ENCODE data around the gene COL25A1.
"Not testable (repeated sequence)": the region's sequence is repeated elsewhere in the genome, so short reads cannot be mapped to it uniquely, and the experiment has no call there.

Gene COL25A1

GRCh38 chr4:109119852-109120251, 182.6 kb downstream of the COL25A1 start:
- DNase-seq: no peak

DNA sequence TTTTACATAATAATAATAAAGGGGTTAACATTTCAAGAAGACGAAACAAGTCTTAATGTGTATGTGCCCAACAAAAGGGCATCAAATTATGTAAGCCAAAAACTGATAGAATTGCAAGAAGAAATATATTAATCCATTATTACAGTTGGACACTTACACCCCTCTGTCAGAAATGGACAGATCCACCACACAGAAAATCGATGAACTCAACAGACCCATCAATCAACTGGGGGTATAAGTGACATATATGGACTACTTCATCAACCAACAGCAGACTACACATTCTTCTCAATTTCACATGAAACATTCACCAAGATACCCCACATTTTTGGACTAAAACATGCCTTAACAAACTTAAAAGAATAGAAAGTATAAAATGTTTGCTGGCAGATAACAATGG, 183.8 kb downstream of the COL25A1 start:
- DNase-seq: no peak

- DNase-seq: no peak
Observed at GRCh38 chr4:109114501-109114900, 188.0 kb downstream of the COL25A1 start.

DNA sequence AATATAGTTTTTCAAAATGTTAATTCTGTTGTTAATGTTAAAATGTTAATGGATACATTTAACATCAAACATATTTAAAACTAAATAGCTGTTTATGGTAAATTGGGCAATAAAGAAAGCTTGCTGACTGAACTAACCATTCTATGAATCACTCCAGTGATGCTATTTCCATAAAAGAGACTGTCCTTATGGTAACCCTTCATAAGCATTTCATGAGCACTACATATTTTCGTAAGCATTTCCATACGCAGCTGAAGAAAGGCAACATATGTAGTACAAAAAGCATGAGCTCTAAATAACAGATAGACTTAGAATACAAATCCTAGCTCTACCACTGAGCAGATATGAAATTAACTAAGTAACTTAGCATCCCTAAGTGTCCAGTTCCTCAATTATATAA, 188.9 kb downstream of the COL25A1 start:
- no peak for DNase-seq

- DNase-seq: no peak
Observed at GRCh38 chr4:109111031-109111430, 191.4 kb downstream of the COL25A1 start.

DNA sequence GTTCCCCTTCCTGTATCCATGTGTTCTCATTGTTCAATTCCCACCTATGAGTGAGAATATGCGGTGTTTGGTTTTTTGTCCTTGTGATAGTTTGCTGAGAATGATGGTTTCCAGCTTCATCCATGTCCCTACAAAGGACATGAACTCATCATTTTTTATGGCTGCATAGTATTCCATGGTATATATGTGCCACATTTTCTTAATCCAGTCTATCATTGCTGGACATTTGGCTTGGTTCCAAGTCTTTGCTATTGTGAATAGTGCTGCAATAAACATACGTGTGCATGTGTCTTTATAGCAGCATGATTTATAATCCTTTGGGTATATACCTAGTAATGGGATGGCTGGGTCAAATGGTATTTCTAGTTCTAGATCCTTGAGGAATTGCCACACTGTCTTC, 194.2 kb downstream of the COL25A1 start:
- not testable (repeated sequence) for DNase-seq

- no peak for DNase-seq
Observed at GRCh38 chr4:109094056-109094455, 208.4 kb downstream of the COL25A1 start.

GRCh38 chr4:109091727-109092409, 210.6 kb downstream of the COL25A1 start:
- DNase-seq: no peak

DNA sequence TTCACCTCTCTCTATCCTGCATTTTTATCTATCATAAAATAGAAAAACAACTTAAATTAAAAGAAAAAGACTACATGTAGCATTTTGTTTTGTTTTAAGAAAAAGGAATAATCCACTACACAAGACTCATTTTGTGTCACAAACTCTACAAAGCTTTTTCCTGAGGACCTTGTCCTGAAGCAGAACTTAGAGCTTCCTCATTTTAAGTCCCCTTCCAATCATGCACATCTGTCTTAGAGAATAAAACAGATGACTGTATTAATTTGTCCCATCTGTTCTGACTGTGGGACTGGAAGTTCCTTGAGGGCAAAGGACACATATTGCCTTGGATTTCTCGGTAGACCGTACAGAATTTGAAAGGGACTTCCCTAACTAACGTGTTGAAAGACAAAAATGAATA, 218.5 kb downstream of the COL25A1 start:
- DNase-seq: no peak

DNA sequence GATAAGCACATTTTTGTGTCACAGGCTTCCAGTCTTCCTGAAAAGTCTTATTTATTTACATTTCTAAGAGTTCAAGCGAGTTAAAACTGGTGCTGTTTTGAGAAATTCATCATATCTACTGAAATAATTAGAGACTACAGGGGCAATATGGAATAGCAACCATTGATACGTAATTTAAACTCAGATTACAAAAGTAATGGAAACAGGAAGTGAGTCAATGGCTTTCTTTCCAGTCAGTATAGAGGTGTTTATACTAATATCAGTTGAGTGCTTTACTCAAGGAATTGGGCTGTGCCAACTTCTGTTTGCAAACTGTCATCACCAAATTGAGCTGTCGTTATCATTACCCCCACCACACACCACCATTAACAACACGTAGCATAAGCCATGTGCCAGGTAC, 222.7 kb downstream of the COL25A1 start:
- DNase-seq: no peak

DNA sequence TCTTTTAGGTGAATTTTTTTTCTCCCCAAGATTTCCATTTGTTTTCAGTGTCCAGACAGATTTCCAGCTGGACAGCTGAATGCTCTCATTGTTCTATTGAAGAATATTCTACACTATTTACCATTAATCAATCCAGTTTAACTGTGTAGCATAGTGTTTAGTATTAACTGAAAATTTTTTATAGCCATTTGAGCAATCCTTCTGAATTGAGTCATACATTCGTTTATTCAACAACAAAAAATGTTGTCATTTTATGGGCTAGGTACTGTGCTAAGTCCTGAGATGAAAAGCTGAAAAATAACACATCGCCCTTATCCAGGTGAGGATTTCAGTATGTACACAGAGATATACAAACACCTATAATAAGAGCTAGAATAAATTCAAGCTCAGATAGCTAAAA, 223.3 kb downstream of the COL25A1 start:
- no peak for DNase-seq

- DNase-seq: no peak
Observed at GRCh38 chr4:109078724-109079123, 223.7 kb downstream of the COL25A1 start.

DNA sequence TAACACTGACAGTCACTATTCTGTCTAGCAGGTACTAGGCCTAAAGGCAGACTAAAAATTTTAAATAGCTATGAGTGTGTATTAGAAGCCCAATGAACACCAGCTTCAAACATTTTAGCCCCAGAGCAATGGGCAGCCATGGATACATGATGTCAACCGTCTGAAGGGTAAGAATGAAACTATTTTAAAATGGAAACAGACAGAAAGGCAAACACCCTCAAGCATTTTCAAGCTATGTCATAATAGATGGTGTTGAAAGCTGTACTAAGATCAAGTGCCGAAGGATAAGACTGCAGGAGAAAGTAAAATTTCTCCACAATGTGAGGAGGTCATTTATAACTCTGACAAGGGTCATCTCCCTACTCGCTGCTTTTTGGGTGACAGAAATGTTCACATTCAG, 225.0 kb downstream of the COL25A1 start:
- no peak for DNase-seq

DNA sequence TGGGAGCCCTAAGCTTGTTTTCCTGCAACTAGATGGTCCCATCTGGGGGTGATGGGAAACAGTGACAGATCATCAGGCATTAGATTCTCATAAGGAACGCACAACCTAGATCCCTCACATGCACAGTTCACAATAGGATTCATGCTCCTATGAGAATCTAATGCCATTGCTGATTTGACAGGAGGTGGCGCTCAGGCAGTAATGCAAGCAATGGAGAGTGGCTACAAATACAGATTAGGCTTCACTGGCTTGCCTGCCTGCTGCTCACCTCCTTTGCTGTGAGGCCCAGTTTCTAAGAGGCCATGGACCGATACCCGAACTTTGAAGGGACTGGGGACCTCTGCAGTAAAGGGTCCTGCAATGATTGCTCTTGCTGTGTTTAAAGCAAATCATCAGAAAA, 225.7 kb downstream of the COL25A1 start:
- not testable (repeated sequence) for DNase-seq

DNA sequence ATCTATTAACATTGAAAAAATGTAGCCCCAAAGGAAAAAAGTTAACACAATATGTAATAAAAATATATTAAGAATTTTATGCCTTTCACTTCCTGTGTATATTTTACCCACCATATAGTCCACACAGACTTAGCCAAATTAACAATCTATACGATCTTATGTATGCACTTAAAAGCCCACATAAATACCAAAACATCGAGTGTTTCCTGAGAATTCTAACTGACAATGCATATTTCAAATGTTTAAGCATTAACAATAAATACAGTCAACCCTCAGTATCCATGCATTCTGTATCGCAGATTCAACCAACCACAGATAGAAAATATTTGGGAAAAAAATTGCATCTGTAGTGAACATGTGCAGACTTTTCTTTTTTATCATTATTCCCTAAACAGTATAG, 226.8 kb downstream of the COL25A1 start:
- no peak for DNase-seq

- no peak for DNase-seq
Observed at GRCh38 chr4:109072595-109072994, 229.9 kb downstream of the COL25A1 start.

- not testable (repeated sequence) for DNase-seq
Observed at GRCh38 chr4:109070677-109071076, 231.8 kb downstream of the COL25A1 start.

- no peak for DNase-seq
Observed at GRCh38 chr4:109067508-109068235, 234.8 kb downstream of the COL25A1 start.

DNA sequence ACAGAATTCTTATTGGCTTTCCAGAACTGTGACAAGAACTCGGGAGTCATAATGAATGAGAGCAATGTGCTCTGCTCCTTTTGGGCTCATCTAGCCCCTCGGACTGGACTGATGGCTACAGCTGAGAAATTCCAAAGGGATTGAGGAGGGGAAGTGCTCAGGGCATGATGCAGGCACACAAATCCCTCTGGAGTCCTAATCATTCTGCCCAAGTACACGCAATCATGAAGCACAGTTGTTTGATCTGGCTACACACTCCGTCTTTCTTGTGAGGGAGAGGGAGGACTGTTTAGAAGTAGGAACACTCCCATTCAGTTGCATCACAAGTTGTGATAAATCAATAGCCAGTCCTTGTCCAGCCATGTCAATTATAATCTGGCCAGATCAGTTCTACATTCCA, 237.5 kb downstream of the COL25A1 start:
- no peak for DNase-seq

DNA sequence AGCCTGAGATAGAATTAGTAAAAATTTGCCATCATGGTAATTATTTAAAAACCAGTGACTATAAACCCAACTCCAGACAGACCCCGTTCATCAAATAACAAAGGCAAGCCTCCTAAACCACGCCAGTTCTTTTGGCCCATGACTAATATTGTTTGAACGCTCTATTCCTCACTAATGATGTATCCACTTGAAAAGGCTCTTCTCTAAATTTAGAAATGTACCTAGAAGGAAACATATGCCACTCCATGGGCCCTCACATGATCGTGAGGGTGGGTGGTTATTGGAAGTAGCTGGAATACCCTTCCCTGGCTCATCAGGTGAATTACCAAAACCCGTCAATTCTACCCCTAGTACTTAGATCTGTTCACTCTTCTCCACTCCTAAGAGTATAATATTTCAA, 249.2 kb downstream of the COL25A1 start:
- DNase-seq: no peak

DNA sequence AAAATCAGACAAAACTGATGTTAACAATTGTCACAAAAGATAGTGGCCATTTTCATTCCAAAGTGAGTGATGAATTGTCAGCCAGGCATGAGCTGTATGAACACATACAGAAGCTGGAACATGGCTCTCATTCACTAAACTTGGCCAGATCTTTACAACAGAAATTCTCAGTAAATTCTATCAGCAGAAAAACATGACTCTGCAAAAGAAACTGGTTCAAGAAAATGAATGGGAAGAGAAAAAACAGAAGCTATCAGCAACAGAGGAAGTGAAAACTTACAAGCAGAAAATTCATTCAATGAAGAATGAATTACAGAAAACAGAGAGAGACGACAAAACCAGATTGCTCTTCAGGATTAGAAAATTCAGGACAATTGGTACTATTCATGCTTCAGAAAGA, 249.6 kb downstream of the COL25A1 start:
- DNase-seq: no peak

GRCh38 chr4:109051054-109051453, 251.4 kb downstream of the COL25A1 start:
- no peak for DNase-seq

DNA sequence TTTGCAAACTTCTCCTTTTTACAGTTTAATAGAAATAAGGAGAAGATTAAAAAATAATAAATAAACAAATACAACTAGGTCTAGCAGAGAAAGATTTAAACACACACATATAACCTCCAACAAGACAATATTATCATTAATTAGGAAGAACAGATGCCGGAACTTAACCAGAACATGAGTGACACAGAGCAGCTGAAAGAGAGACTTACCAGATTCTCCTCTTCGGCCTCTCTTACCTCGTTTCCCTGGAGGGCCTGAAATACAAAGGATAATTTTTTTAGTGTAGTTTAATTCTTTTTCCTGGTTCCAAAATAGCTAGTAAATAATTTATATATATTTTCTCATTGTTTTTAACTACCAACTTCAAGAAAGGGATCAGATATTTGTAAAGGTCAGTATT, 252.5 kb downstream of the COL25A1 start:
- DNase-seq: no peak

GRCh38 chr4:109046471-109047201, 255.8 kb downstream of the COL25A1 start:
- no peak for DNase-seq
